Stimulated activated CD4-positive, alpha-beta T cell treated with anti-CD3 and anti-CD28 coated beads, TNF-alpha, amount 100 ng/mL, for 4 hours (primary cell): ENCODE data around the gene MYOM1.

Source experiments
- DNase-seq, 3 experiments: peaks; one replicate each; pipeline ENCODE4 v3.0.0-alpha.2; 2020; ENCODE audit warnings: low read depth in 3 of 3

The MYOM1 gene

DNA sequence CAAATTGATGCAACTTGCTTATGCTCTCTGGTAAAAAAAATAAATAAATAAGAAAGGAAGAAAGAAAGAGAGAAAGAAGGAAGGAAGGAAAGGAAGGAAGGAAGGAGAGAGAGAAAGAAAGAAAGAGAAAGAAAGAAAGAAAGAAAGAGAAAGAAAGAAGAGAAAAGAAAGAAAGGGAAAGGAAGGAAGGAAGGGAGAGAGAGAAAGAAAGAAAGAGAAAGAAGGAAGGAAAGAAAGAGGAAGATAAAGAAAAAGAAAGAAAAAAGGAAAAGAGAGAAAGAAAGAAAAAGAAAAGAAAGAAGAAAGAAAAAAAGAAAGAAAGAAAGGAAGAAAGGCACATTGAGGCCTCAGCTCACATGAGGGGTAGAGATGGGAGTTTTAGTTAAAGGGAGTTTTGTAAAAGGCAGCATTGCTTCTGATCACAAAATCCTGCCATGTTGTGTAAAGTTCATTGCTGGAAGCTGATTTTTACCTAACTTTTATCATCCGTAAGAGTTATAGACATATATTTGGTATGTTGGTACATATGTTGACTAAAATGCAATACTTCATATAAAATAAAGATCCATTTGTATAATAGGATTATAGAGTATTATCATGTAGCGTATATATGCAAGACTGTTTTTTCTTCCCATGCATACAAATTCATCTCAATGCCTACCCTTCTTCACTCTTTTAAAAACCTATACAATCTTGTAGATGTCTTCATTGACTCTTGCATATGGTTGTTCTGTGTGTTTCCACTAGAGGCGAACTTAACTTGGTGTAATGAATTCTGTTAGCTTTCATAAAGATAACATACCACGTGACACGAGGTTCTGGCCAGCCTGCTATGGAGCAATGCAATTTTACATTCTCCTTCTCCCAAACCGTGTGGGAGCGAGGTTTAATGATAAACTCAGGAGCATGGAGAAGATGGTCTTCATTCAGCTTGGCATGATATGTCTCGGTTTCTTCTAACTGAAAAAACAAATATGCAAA lies 32.8 kb downstream of the MYOM1 start:
- DNase-seq: no peak

DNA sequence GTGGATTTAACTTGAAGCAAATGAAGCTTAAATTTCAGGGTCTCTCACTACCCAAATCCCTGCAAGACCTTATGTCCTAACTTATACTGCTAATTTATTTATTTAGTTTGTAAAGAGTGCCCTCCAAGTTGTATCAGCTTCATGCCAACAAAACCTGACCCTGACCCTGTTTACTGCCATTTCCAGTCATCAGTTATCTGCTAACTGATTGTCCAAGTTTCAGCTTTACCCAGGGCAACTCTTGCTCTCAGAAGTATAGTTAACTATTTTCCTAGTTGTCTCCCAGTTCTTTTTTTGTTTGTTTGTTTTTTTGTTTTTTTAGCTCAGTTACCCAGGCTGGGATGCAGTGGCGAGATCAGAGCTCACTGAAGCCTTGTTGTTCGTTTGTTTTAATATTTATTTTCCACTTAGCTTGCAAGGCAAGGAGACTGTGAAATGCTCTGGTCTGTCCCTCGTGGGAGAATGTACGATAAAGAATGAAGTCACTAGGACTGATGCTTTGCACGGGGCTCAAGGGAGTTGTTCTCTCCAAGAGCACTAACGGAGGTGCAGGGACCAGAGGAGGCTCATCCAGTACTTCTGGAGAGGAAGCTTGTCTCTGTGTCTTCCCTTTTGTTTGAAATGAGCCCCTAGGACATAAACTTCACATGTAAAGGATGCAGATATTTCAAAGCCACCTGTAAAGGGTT lies 35.3 kb downstream of the MYOM1 start:
- DNase-seq: no peak

DNA sequence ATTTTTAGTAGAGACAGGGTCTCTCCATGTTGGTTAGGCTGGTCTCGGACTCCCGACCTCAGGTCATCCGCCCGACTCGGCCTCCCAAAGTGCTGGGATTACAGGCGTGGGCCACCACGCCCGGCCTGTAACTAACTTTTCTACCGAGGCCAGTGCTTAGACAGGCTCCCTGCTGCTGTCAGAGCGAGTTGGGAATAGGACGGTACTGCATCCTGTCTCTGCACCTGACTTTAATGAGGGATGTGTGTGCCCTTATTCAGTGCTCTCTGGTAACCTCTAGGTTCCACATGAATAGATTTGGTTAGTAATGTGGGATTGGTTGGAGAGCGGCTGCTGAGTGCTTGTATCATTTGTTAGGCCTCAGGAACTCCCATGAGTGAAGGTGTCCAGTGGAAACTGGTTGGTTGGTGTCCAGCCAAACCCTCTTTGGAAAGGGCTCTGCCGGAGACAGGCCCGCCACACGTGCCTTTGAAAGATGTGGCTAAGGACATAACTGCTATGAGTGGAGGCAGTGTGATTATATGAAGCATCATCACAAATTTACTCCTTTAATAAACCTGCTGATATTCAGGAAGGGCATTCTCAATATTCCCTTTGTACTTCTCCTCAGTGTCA lies 36.6 kb downstream of the MYOM1 start:
- DNase-seq: no peak

DNA sequence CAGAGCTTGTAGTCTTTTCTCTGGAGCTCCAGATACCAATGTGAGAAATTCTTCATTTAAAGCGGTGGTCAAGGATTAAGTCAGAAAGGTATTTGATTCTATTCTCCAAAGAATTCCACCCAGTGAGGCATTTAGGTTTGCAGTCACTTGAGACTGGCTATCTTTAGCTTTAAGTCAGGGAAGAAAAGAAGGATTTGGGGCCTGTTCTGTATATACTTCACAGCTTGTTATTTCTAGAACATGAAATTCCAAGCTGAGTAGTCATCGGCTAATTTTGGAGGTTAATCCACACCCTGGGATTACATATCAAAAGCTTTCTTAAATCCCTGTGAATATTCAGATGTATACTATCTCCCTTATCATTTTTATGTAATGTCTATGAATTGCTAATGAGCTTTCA lies 39.4 kb downstream of the MYOM1 start:
- no peak for DNase-seq

DNA sequence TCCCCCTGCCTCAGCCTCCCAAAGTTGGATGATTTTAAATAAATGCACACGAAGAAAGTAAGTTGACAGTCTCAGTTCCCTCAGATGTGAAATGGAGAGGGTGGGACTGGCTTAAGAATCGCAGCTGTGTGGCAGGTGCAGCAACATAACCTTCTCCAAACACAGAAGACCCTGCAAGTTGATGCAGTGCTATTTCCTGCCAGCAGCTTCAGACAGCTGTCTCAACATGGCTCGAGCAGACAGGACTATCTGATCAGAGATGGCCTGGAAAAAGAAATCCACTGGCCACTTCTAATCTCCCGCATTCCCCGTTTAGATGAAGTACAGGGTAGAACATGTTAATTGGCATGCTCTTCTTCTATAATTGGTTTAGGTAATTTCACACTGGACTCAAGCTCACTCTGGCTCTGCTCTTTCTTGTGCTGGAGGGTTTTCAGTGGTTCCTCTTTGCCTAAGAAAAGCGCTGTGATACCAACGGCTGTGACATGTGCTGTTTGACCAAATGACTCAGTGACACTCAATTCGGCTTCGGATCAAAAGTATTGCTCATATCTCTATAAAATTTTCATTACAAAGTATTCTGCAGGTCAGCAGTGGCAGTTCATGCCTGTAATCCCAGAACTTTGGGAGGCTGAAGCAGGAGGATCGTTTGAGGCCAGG lies 40.2 kb downstream of the MYOM1 start:
- no peak for DNase-seq

GRCh38 chr18:3177902-3178687 lies 41.7 kb downstream of the MYOM1 start:
- no peak for DNase-seq

DNA sequence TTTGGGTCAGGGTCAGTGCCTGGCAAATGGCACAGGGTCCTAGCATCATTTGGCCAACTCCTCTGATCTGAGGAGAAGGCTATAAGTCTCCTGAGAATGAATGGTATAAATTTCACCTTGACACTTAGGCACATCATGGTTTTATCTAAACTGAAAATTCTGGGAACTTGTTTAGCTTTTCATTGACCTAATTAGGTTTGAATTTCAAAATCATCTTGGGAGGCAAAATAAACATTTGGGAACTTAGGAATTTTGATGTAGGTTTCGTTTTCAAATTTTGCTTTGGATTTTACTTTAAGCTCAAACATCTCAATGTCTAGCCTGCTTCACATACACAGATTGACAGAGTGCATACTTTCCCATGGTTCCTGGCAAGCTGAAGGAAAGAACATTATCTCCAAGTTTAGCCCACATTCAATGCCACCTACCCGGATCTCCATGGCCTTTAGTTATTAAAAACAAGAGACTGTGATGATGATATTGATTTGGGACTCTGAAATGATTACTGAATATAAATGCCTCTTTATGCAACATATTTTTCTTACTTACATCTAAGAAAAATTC lies 44.5 kb downstream of the MYOM1 start:
- no peak for DNase-seq

GRCh38 chr18:3172097-3172496 lies 47.7 kb downstream of the MYOM1 start:
- no peak for DNase-seq

DNA sequence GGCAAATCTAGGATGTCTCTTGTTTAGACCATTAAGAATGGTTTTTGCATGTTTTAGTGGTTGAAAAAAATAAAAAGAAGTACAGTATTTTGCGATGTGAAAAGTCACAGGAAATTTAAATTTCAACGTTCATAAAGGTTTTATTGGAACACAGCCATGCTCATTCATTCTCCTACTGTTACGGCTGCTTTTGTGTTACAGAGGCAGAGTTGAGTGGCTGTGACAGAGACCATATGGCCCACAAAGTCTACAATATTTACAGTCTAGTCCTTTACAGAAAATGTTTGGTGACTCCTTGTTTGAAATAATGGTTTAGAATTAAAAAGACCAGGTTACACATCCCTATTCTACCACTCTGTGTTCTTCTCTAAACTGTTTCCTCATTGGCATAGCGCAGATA lies 48.1 kb downstream of the MYOM1 start:
- no peak for DNase-seq

GRCh38 chr18:3170441-3171161 lies 49.2 kb downstream of the MYOM1 start:
- no peak for DNase-seq

GRCh38 chr18:3164381-3164780 lies 55.4 kb downstream of the MYOM1 start:
- DNase-seq: no peak

- no peak for DNase-seq
Measured at GRCh38 chr18:3163968-3164367, 55.8 kb downstream of the MYOM1 start.

GRCh38 chr18:3162181-3162580 lies 57.6 kb downstream of the MYOM1 start:
- no peak for DNase-seq

GRCh38 chr18:3159830-3160229 lies 59.9 kb downstream of the MYOM1 start:
- DNase-seq: no peak

DNA sequence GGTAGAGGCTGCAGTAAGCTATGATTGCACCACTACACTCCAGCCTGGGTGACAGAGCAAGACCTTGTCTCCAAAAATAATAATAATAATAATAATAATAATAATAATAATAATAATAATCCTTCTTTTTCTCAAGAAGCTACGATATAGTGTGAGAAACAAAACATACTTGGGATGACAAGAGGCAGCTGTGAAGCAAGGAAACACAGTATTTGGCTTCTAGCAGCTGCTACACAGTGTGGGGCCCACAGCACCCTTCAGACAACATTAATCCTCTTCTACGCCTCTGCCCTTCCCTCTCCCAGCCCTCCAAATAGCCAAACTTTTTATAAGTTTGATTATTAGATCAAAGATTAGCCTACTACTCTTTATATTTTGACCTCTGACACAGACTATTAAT lies 62.2 kb downstream of the MYOM1 start:
- DNase-seq: no peak

DNA sequence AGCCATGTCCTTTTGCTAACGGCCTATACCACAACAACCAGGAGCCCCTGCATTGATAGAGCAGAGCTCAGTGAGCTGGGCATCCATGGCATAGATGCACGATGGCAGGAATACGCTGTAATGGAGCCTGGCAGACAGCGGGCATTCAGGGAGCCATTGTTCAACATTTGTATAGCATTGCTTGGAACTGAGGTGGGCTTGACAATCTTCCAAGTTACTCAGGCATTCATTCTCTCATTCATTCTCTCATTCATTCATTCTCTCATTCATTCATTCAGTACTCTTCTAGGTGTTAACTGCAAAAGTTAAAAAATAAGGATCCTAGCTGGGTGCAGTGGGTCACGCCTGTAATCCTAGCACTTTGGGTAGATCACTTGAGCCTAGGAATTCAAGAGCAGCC lies 62.7 kb downstream of the MYOM1 start:
- no peak for DNase-seq

GRCh38 chr18:3156325-3156640 lies 63.5 kb downstream of the MYOM1 start:
- DNase-seq: no peak

DNA sequence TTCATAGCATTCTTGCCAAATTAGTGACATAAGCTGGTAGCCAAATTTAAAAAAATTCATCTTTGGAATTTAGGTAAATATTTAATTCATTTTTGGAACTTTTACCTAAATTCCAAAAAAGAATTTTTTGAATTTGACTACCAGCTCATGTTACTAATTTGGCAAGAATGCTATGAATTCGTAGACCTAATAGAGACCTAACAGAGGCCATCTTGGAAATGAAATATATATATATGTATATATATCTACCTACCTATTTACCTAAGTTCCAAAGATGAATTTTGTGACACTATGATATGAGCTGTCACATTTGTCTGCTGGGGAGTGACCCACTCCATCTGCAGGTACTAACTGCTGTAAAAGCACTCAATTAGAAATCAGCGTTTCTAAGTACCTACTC lies 65.6 kb downstream of the MYOM1 start:
- no peak for DNase-seq

DNA sequence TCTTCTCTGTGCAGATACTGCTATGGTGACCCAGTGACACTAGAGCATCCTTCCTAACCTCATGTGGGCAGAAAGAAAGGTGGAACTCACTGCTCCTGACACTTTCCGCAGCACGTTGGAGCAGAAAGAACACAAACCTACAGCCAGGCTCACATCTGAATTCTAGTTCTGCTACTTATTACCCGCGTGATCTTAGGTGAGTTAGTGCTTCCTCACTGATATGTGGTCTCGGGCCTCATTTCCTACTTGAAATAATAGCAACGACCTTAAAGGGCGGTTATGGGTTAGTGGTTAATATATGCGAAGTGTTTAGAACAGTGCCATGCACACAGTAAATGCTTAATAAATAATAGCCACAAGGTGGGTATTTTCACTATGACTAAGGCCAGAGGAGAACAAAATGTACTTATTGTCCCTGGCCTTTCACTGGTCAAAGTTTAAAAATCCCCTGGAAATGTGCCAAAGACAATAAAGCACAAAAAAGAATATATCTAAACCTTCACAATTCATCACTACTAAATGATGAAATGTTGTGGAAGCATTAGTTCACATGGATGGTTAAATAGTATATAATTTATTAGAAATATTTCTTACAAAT lies 66.6 kb downstream of the MYOM1 start:
- DNase-seq: no peak

DNA sequence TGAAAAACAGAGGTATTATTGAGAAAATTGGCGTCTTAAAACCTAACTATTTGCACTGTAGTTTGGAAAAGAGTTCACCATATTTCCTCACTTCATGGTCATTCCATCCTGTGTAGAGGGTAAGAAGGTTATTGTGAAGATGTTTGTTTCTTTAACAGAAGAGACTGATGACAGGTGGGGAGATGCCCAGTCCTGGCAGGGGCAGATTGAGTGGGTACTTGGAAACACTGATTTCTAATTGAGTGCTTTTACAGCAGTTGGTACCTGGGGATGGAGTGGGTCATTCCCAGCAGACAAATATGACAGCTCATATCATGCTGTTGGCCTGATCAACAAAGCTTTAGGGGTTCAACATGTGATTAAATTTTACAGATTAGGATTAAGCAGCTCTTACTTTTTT lies 67.5 kb downstream of the MYOM1 start:
- no peak for DNase-seq
